Adrenal gland (tissue), 12 donors: ENCODE data around the gene CUL1. TPM values are rescaled to one million over a fixed set of nuclear protein-coding genes. Genes with fewer than 3 reads are reported as not detected.

ENCODE experiments used
- DNase-seq, 7 donors: peaks; one replicate each; pipeline ENCODE4 v3.0.0-alpha.2; 2019 to 2020
- H3K27ac ChIP-seq, 5 donors: fragments of 200-600 bp; sonication (generic) in 4 of 5; 1 replicate in 3 of 5; 2 replicates in 2 of 5; pipeline versions ENCODE4 v1.5.1 to v1.8.0; 2016 to 2020; ENCODE audit warnings: mild to moderate bottlenecking in 1 of 5
- H3K27me3 ChIP-seq: fragments of 200-600 bp; 2 replicates; pipeline ENCODE4 v1.8.0; 2021
- H3K36me3 ChIP-seq, 2 donors: fragments of 200-600 bp; replicated peaks in 1 of 2; 1 replicate in 1 of 2; 2 replicates in 1 of 2; pipeline versions ENCODE4 v1.5.1 to v1.8.0; 2018 to 2022
- H3K4me1 ChIP-seq, 2 donors: fragments of 200-600 bp; replicated peaks in 1 of 2; 1 replicate in 1 of 2; 2 replicates in 1 of 2; pipeline versions ENCODE4 v1.5.1 to v1.8.0; 2018 to 2021
- H3K4me3 ChIP-seq, 4 donors: fragments of 200-600 bp; sonication (generic) in 3 of 4; one replicate each; pipeline ENCODE4 v1.5.1; 2016 to 2018
- H3K9me3 ChIP-seq, 3 donors: fragments of 200-600 bp; sonication (generic) in 1 of 3; replicated peaks in 1 of 3; 1 replicate in 2 of 3; 2 replicates in 1 of 3; pipeline versions ENCODE4 v1.5.1 to v1.8.0; 2016 to 2021
- POLR2A ChIP-seq, 2 donors: fragments of 450-650 bp; IDR thresholded peaks; one replicate each; pipeline ENCODE4 v1.6.1; 2017; ENCODE audit warnings: antibody characterized with exemption in 2 of 2, mild to moderate bottlenecking in 2 of 2, moderate library complexity in 1 of 2
- WGBS, 4 donors: extraction: QIAGEN DNeasy Blood & Tissue Kit in 2 of 4; methylation state at CpG; one replicate each; pipeline versions ENCODE4 v1.1.5 to v1.1.7; 2013 to 2017; 5-methylcytosine and 5-hydroxymethylcytosine counted together
- intact Hi-C, 2 donors: fragments of 100-400 bp; cut with DNase I; formaldehyde crosslinking; loops; one replicate each; pipeline versions ENCODE4 v1.14.1 to v1.15.0; 2022 to 2023
- polyA plus RNA-seq, 3 donors: library from polyadenylated mRNA; stranded (reverse); fragments of 200-250 nt in 2 of 3; fragments of 350-450 nt in 1 of 3; fragmentation: Illumina TruSeq in 1 of 3; extraction: RNeasy Lipid Tissue Mini Kit (QIAGEN cat#74804) in 1 of 3; gene quantifications; one replicate each; pipeline ENCODE4 v1.2.3, GENCODE V29; 2013 to 2014
- total RNA-seq, 9 donors: library from RNA; depleted of rRNA in 4 of 9; stranded (reverse); fragments of >200 nt in 4 of 9; fragments of 120-200 nt in 1 of 9; fragmentation: NEBNext Ultra II Directional in 1 of 9; extraction: Animal tissue kit (Norgen Biotek cat#: 25700) in 1 of 9; gene quantifications; one replicate each; pipeline versions ENCODE4 v1.1.0 to v1.2.4, GENCODE V29; 2013 to 2023
- TF ChIP-seq, protein P1 (sequence below), 6 experiments: fragments of 450-650 bp in 4 of 6; fragments of 200-600 bp in 2 of 6; sonication (generic) in 1 of 6; IDR thresholded peaks; 1 replicate in 5 of 6; 2 replicates in 1 of 6; pipeline versions ENCODE4 v1.5.1 to v1.8.0; 2016 to 2021; ENCODE audit warnings: antibody characterized with exemption in 6 of 6, mild to moderate bottlenecking in 2 of 6, moderate library complexity in 1 of 6
- donor health status: healthy with polysubstance abuse.
- donor health status: Bipolar disorder and iron deficiency.
- donor health status: DM: yes; HTN: yes; CAD: no.
- donor health status: DM: no; HTN: no; CAD: no.
- donor health status: DM: no; HTN: no; CAD: no.
- donor health status: DM: yes; HTN: yes; CAD: no.

Gene CUL1
- total and polyA plus RNA-seq, 12 donors = 20.8 to 106 (median 38.2) TPM

DNA sequence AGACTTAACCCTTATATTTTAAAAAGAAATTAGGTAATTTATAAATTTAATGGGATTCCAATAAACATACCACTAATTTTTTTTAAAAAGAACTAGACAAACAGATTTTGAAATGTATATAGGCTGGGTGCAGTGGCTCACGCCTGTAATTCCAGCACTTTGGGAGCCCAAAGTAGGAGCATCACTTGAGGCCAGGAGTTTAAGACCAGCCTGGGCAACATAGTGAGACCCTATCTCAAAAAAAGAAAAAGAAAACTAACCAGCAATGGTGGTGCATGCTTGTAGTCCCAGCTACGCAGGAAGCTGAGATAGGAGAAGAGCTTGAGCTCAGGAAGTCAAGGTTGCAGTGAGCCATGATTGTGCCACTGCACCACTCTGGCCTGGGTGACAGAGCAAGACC, 122.7 kb downstream of the CUL1 start:
- H3K27ac ChIP-seq = no peak overlapping the region
- no peaks in the 10 kb centered on the region for H3K9me3 ChIP-seq
- no peak for DNase-seq
- H3K27me3 ChIP-seq = no peaks in the 10 kb centered on the region
- no peak overlapping the region for H3K4me3 ChIP-seq
- no peaks in the 10 kb centered on the region for H3K36me3 ChIP-seq
- intact Hi-C loops = no loop called here
- peaks cover 0 to 7% of the 10 kb centered on the region in 2 donors for H3K4me1 ChIP-seq
- TF ChIP-seq, protein P1, sequence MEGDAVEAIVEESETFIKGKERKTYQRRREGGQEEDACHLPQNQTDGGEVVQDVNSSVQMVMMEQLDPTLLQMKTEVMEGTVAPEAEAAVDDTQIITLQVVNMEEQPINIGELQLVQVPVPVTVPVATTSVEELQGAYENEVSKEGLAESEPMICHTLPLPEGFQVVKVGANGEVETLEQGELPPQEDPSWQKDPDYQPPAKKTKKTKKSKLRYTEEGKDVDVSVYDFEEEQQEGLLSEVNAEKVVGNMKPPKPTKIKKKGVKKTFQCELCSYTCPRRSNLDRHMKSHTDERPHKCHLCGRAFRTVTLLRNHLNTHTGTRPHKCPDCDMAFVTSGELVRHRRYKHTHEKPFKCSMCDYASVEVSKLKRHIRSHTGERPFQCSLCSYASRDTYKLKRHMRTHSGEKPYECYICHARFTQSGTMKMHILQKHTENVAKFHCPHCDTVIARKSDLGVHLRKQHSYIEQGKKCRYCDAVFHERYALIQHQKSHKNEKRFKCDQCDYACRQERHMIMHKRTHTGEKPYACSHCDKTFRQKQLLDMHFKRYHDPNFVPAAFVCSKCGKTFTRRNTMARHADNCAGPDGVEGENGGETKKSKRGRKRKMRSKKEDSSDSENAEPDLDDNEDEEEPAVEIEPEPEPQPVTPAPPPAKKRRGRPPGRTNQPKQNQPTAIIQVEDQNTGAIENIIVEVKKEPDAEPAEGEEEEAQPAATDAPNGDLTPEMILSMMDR (IDR thresholded peaks at IDR 0.05) = no peak
- no peak for TF ChIP-seq POLR2A (IDR thresholded peaks at IDR 0.05)
- 90 to 95% (median 93%) methylated on average over 2 of the region's 2 CpGs for WGBS, 4 donors

DNA sequence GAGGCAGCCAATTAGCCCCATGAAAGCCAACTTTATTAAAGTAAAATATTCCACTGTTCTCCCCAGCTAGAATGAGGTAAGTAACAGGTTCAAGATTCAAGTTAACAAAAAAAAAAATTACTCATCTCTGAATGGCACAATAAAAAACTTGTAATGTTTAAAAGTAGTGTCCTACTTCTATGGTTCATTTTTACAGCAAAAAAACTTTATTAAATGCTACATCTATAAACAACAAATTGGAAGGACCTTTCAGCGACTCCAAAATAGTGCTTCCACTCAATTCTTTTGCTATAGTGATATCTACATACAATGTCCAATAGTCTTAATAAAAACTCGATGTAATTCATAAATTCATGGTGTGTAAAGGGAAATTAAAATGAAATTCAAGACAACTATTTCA, 126.2 kb downstream of the CUL1 start:
- Histone ChIP-seq H3K36me3 (no peaks in the 10 kb centered on the region), H3K27me3 (no peaks in the 10 kb centered on the region), H3K4me1 (peaks cover 0 to 5% of the 10 kb centered on the region in 2 donors), H3K9me3 (no peaks in the 10 kb centered on the region), H3K4me3 (no peak overlapping the region), H3K27ac (no peak overlapping the region)
- DNase-seq = no peak
- no peak for TF ChIP-seq POLR2A (IDR thresholded peaks at IDR 0.05)
- TF ChIP-seq, protein P1 (IDR thresholded peaks at IDR 0.05) = no peak
- intact Hi-C loops = no loop called here
- 95 to 98% (median 97%) methylated on average over 2 of the region's 2 CpGs for WGBS, 4 donors

DNA sequence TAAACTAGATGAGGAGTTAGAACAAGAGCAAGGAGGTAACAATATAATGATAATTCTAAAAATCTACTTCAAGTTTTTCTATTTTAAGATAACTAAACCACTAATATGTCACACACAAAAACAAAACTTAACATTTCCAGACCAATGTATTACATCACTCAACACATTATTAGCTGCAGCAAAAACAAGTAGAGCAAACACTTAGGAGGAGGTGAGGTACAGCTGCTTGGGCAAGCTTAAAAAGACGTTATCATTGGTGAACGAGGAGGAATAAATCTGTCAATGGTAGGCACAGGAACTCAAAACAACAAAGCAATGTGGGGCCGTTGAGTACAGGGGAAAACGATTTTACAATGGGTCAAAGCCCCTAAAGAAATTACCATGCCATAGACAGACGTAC, 126.6 kb downstream of the CUL1 start:
- no peak overlapping the region for H3K27ac ChIP-seq
- H3K36me3 ChIP-seq = no peaks in the 10 kb centered on the region
- H3K4me3 ChIP-seq = no peak overlapping the region
- peaks cover 0 to under 1% (median 0%) of the 10 kb centered on the region in 3 donors for H3K9me3 ChIP-seq
- TF ChIP-seq, protein P1 (IDR thresholded peaks at IDR 0.05) = no peak
- no peak for TF ChIP-seq POLR2A (IDR thresholded peaks at IDR 0.05)
- H3K27me3 ChIP-seq = no peaks in the 10 kb centered on the region
- H3K4me1 ChIP-seq = peaks cover 0 to under 1% of the 10 kb centered on the region in 2 donors
- intact Hi-C loops = no loop called here
- WGBS, 4 donors = 71 to 85% (median 77%) methylated on average over 5 of the region's 5 CpGs
- DNase-seq = no peak

DNA sequence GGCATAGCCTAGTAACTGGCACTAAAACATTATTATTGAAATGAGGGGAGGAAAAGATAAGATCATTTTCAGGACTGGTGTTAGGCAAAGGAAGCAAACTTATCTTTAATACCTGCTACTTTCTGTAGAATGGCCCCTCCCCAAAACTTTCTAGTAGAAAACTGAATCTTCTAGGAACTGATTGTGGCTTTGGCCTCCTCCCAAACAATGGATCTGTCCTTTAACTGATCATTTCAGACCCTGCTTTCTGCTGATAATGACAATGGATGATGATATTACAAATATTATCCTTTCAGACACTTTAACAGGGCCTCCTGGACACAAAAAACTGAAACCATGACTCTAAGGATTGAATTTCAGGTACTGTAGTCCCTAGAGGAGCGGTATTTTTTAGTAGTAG, 130.3 kb downstream of the CUL1 start:
- H3K9me3 ChIP-seq = peaks cover 0 to 4% (median 0%) of the 10 kb centered on the region in 3 donors
- DNase-seq = no peak
- no peak overlapping the region for H3K4me3 ChIP-seq
- H3K27me3 ChIP-seq = no peaks in the 10 kb centered on the region
- no peaks in the 10 kb centered on the region for H3K4me1 ChIP-seq
- TF ChIP-seq, protein P1 (IDR thresholded peaks at IDR 0.05) = no peak
- TF ChIP-seq POLR2A (IDR thresholded peaks at IDR 0.05) = no peak
- intact Hi-C loops = no loop called here
- no peak overlapping the region for H3K27ac ChIP-seq
- 95 to 100% (median 99%) methylated on average over 1 of the region's 1 CpG for WGBS, 4 donors
- no peaks in the 10 kb centered on the region for H3K36me3 ChIP-seq
